Spleen (tissue), 7 donors: ENCODE measurements around the gene PDZD8.

Source experiments
- CTCF ChIP-seq, 11 experiments: fragments of 200-600 bp in 7 of 11; fragments of 450-650 bp in 4 of 11; sonication (generic) in 4 of 11; IDR thresholded peaks in 8 of 11; conservative IDR thresholded peaks in 3 of 11; 1 replicate in 7 of 11; 2 replicates in 4 of 11; pipeline versions ENCODE4 v1.4.0 to v1.8.0; 2016 to 2021; ENCODE audit warnings: antibody characterized with exemption in 11 of 11, inconsistent platforms in 4 of 11, mild to moderate bottlenecking in 1 of 11
- POLR2A ChIP-seq, 3 donors: fragments of 450-650 bp; IDR thresholded peaks; one replicate each; pipeline ENCODE4 v1.5.1; 2017; ENCODE audit warnings: antibody characterized with exemption in 3 of 3, mild to moderate bottlenecking in 1 of 3
- donor health status: DM: no; HTN: no; CAD: no; lungs with moderate emphysema.
- donor health status: DM: no; HTN: no; CAD: no.
- donor health status: DM: no; HTN: no; CAD: no.

- no peak for TF ChIP-seq CTCF (IDR thresholded peaks at IDR 0.05 in 8 of 11, conservative IDR thresholded peaks at IDR 0.05 in 3 of 11)
- TF ChIP-seq POLR2A (IDR thresholded peaks at IDR 0.05) = no peak
These were observed 135.3 kb downstream of the PDZD8 start for GRCh38 chr10:117239721-117240620.
